CD1c-positive myeloid dendritic cell (primary cell): ENCODE measurements around the gene NRP2.

Experiments
- DNase-seq: peaks from one replicate; pipeline ENCODE4 v3.0.0-alpha.2; 2016; ENCODE audit errors: extremely low spot score

NRP2 gene

GRCh38 chr2:205771666-205772065 lies 89.4 kb downstream of the NRP2 start:
- no peak for DNase-seq

GRCh38 chr2:205772983-205773382 lies 90.7 kb downstream of the NRP2 start:
- no peak for DNase-seq

- no peak for DNase-seq
Measured at GRCh38 chr2:205773989-205774388, 91.7 kb downstream of the NRP2 start.

DNA sequence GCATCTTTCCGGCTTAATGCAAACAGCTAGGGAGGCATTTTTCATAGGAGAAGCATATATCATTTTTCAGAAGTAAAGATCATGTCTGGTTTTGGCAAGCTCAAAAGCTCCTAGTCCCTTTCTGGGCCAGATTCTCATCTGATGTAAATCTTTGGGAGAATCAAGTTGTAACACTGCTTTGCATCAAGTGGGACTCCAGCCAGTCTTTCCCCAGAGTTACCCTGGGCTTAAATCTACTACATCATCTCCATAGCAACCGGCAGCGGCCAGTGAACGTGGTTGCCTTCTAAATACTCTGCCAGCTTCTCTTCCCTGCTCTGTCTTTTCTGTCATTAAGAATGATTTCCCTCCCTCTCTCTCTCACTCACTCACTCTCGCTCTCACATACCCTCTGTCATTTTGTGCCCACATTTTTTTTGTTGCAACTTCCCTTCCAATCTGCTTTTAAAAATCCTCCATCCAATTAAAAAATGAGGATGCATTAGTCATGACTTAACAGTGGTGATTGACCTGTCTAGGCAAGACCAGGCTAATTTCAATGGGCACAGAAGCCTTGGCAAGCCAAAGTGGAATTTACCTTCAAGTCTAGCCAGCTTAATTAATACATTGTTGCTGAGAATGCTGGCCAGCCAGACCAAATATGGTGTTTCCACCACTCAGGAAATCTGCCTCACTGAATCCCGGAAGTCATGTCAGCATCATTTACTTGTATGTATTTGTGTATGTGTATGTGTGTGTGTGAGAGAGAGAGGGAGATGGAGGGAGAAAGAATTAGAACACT lies 93.0 kb downstream of the NRP2 start:
- no peak for DNase-seq

DNA sequence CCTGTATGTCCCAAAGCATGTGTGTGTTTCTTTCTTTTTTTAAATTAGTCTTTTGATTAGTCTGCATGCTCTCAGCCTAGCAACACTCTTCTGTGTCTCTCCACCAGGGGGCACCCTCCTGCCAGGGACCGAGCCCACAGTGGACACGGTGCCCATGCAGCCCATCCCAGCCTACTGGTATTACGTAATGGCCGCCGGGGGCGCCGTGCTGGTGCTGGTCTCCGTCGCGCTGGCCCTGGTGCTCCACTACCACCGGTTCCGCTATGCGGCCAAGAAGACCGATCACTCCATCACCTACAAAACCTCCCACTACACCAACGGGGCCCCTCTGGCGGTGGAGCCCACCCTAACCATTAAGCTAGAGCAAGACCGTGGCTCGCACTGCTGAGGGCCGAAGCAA lies 93.8 kb downstream of the NRP2 start:
- DNase-seq: peak; percentile 33

- DNase-seq: no peak
Measured at GRCh38 chr2:205776720-205777119, 94.4 kb downstream of the NRP2 start.

DNA sequence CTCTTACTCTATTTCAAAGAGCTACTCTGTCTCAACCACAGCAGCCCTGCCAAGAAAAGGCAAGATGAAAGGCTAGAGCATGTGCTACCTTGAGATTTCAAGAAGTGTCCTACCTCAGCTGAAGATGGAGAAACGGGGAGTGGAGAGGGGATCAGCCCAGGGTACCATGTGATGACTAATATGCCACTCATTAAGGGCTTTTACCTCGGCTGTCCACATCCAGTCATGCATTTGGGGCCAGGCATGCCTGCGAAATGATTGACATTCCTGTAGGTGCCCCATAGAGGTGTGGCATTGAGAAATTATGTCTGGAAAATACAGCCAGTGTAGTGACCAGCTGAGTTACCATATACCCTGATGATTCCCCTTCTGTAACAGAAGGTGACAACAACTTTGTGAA lies 96.1 kb downstream of the NRP2 start:
- no peak for DNase-seq

DNA sequence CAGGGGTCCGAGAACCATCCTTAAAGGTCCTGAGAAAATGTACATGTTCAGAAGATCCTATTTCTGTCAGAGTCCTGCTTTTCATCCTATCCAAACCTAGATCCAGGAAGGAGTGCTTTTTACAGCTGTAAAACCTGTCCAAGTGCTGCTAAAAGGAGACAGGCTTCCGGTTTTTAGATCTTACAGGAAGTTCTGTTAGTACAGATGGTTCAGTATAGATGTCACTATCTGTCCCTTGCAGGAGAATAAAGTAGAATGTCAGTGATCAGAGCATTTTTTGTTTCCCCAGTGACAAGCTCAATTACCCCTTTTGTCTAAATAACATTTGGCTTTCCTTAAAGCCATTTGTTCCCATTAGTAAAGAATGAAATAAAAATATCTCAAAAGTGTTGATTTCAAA lies 98.3 kb downstream of the NRP2 start:
- no peak for DNase-seq

- DNase-seq: no peak
Measured at GRCh38 chr2:205781244-205781931, 99.1 kb downstream of the NRP2 start.

DNA sequence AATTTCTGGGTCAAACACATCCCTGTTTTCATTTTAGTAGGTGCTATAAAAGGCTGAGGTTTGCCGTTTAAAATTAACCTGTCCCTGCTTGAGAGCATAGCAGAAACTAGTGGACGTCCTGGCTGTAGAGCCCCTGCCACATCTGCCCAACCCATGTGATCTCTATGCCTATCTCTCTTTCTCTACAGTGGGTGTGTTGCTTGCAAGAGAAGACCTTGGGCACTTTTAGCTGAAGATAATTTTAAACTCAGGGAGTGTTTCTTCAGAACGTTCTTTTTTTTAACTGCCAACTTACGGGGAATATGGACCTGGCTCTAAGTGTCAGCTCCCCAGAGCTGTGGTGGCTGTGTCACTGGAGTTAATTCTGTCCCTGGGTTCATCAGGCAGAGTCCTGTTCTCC lies 100.6 kb downstream of the NRP2 start:
- DNase-seq: no peak

DNA sequence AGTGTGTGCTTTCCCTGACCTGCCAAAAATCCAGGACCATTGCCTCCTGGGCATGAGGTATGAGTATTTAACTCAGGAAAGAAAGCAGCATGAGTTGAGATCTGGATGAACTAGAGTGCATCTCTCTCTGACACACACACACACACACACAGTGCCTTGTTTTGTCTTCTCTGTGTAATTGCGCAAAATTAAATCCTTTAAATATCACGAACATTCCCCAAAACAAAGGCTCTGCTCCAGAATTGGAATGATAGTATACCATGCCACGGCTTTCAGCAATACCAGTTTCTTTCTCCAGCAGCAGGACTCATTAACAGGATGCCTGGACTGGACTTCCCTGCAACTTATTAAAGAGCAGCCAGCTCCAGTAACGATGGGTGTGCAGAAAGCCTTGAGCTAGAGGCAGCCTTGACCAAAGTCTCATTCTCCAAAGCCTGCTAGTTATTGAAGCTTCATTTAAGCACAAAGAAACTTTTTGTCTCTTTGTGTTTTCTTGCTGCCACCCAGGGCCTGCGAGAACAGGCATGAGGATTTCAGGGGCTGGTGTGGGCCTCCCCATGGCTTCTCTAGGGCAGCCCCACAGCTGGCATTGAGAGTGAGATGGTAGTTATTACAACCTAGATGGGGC lies 101.7 kb downstream of the NRP2 start:
- no peak for DNase-seq

DNA sequence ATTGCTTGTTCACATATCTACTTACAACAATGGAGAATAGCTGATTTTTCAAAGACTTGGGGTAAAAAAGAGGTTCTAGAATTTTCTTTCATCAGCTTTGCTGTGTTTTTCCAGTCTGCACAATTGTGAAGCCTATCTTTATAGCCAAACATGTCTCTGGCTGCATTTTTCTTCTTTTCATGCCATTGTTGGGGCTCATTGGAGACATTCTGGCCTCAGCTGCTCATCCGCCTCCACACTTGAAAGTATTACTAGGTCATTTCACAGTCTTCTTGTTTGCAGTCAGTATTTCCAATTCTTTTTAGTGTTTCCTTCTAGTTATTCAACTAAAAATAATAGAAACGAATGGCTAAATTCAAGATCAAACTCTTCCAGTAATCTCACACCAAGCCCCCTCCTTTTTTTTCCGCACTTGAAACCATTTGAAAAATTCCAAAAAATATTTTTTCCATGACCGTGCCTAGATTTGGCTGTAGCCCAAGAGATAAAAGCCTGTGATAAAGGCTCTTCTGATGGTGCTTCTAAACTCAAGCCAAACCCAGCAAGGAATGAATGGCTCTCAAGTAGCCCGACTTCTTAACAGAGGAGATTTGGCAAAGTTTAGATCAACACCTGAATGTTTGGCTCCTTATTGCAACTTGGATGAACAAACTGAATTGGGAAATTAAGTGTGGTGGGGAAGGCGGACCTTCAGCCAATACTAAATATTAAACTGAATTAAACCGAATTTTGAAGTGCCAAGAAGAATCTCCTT lies 103.4 kb downstream of the NRP2 start:
- no peak for DNase-seq

DNA sequence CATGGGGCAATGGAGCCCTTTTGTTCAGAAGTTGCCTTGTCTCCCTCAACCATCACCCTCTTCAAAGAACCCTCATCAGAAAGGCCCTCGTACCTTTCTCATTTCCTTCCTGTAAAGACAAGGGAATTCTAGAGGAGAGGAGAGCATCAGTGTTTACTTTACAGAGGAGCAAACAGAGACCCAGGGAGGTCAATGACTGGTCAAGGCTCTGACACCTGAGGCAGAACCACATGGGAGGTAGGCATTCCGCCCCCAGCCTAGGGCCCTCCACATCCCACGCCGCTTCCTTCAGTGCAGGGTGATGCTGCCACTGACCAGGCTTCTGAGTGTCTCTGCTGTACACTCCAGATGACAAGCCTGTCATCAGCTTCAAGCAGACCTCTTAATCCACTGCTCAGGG lies 104.7 kb downstream of the NRP2 start:
- no peak for DNase-seq

DNA sequence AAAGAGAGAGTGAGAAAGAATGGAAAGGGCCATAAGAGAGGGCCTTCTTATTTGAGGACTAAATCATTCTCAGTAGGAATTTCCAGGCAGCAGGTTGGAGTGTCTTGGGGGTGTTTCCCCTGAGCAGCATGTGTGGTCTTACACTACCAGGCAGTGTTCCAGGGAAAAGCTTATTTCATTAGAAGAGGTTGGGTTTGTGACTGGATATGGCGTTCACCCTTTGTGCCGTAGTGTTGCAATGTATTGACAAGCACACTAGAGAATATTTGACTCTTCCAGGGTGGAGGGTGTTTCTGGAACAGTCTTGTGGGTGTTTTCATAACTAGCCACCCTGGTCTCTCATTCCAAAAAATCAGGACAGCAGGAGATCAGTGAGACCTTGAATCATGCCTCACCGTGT lies 105.5 kb downstream of the NRP2 start:
- no peak for DNase-seq

DNA sequence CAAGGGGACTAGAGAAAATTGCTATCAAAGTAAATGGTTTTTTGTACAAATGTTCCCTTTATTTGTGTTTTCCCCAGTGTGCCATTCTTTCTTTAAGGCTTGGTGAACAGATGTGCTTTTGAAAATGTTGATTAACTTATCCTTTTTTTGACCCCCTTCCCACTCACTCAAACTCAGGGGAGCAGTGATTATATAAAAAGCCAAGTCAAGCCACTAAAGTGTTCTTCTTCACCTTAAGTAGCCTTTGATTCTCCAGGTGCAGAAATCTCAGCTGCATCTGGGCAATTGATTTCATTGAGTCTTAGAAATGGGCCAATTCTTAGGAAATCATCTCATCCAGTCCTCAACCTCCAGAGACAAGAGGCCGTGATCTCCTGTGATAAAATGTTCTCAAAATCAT lies 107.6 kb downstream of the NRP2 start:
- DNase-seq: no peak

DNA sequence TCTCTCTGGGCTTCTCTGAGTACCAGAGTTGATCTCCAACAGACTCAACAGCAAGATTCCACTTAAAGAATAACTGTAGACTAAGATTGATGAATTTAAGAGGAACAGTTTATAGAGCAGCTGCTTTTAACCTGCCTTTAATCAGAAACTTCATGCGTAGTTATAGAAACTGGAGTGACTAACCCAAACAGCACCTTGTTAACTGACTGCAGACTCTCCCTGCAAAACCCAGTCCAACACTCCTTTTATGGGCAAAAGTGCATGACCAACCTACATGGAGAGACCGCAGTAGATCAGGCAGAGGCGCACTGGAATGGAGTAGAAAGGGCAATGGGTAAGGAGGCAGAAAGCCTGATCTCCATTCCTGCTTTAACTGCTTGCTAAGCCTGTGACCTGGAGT lies 110.6 kb downstream of the NRP2 start:
- no peak for DNase-seq

DNA sequence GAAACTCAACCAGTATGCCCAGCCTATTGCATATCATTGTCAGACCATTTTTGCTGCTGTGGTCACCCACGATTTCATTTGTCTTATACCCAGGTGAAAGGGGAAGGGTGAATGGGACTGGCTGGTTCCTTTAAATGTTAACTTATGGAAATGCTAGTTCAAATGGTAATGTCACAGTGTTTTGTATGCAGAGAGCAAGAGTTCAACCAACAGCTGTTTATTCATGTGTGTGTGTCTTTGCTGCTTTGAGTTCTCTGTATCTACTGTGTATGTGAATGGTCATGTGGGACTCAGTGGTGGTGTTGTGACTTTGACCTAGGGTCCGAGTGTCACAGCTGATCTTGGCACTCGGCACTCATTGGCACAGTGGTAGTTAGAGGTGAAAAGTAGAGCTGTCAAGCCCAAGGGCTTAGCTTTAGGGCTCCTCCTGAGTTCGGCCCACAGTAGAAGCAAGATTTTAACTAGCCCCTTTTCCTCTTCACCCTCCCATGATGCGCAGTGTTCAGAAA lies 114.6 kb downstream of the NRP2 start:
- DNase-seq: no peak

GRCh38 chr2:205797866-205798265 lies 115.6 kb downstream of the NRP2 start:
- DNase-seq: no peak

- no peak for DNase-seq
Measured at GRCh38 chr2:205800224-205800623, 117.9 kb downstream of the NRP2 start.

DNA sequence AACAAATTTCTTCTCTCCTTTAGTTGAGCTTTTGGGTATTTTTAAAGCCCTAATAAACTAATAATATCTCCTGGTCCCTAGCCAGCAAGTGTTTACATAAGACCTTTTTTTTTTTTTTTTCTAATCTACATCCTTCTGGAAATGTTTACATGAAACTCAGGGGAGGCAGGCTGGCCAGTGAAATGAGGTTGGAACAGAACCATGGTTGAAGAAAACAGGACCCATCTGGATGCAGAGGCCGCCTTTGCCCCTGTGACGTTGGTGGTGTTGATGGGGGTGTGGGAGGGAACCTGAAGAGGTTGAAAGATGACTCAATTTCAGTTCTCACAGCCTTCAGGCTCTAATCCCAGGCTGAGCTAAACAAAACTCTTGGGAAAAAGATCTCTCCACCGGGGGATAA lies 118.5 kb downstream of the NRP2 start:
- DNase-seq: no peak

- DNase-seq: no peak
Measured at GRCh38 chr2:205802065-205802464, 119.8 kb downstream of the NRP2 start.

DNA sequence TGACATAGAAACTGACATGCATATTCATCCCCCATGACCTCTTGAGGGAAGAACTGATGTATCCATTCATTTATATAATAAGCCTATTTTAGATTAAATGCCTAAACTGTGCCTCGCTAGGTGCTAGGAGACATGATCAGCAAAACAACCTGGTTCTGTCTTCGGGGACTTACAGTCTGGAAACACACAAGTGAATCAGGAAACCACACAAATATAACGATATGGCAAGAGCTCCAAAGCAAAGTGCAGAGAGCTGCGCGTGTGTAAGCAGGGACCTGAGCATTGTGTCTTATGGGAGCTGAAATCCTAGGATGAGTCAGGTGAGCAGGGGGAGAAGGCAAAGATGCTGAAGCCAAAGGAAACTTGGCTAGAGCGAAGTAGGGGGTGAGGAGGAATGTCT lies 120.6 kb downstream of the NRP2 start:
- DNase-seq: no peak
